Right ventricle myocardium superior (tissue), 1 donor: Measurements from ENCODE around the gene ENTPD8. TPM values are rescaled to one million over a fixed set of nuclear protein-coding genes. Genes with fewer than 3 reads are reported as not detected.
A peak's percentile ranks its signal among the peaks of the same experiment; 100 is the strongest.
"Not testable (repeated sequence)": the region's sequence is repeated elsewhere in the genome, so short reads cannot be mapped to it uniquely, and the experiment has no call there.

Source experiments
- ATAC-seq: fragments of 200-7000 bp; cut with Tn5 transposase; one replicate; pipeline ENCODE4 v1.9.1; 2020; ENCODE audit warnings: mild to moderate bottlenecking; ENCODE audit not compliant: poor library complexity
- DNase-seq: peaks from one replicate; pipeline ENCODE4 v3.0.0-alpha.2; 2020
- intact Hi-C: fragments of 100-400 bp; cut with DNase I; formaldehyde crosslinking; loops from one replicate; pipeline ENCODE4 v1.11.2; 2022
- total RNA-seq: library from RNA; stranded (reverse); fragmentation: NEBNext Ultra II Directional; extraction: Animal tissue kit (Norgen Biotek cat#: 25700); gene quantifications from one replicate; pipeline ENCODE4 v1.2.1, GENCODE V29; 2021
- donor health status: DM: no; HTN: yes; CAD: no; lungs with severe emphysema.

Gene ENTPD8
- total RNA-seq, 1 donor from 2014 or later = not detected

DNA sequence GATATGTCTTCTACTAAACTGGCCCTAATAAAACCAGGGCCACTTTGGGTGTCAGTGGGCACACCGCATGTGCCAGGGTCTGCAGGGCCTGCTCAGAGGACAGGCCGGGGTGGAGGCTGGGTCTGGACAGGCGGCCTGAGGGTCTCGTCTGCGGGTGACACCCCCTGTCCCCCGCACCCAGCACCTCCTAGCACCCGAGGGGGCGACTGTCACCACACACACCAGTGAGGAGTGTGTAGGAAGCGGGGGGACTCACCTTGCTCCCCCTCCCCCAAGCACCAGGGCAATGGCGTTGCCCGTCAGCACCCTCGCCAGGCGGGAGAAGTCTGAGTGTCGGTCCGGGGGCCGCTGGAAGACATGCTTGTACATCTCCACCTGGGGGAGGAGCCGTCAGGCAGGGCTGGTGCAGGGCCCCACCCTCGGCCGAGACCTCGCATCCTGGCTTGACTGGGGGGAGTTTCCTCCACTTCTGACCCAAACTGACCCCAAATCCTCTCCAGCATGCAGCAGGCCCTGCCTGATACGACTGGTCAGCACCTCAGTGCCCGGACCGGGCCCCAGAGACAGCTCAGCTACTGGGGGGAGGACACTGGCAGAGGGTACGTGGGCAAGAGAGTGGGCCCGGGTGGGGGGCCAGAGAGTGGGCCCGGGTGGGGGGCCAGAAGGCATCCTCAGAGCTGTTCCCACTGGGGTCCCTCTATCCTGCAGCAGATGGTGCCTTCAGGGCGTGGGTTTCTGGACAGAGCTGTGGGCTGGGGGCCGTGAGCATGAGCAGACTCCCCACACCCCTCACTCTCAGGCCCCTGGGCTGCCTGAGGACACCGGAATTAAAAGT, 36.8 kb upstream of the ENTPD8 start:
- DNase-seq (peak; percentile 16), ATAC-seq (no peak)
- intact Hi-C loops = no loop called here

- ATAC-seq (no peak), DNase-seq (peak; percentile 22)
- intact Hi-C loops = no loop called here
These were observed 35.7 kb upstream of the ENTPD8 start for GRCh38 chr9:137476856-137477255.

DNA sequence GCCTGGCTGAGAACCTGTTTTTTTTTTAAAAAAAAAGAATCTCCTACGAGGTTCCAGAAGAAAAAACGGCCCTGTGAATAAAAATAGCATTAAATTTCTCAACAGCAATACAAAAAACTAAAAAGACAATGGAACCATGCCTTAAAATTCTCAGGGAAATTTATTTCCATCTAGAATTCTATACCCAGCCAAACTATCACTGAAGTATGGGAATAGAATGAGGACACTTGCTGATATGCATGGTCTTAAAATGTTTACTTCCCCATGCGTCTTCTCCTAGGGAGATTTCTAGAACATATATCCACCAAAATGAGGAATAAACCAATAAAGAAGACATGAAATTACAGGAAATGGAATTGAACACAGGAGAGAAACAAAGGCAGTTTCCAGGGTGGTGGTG, 34.5 kb upstream of the ENTPD8 start:
- intact Hi-C loops = no loop called here
- DNase-seq (no peak), ATAC-seq (no peak)

DNA sequence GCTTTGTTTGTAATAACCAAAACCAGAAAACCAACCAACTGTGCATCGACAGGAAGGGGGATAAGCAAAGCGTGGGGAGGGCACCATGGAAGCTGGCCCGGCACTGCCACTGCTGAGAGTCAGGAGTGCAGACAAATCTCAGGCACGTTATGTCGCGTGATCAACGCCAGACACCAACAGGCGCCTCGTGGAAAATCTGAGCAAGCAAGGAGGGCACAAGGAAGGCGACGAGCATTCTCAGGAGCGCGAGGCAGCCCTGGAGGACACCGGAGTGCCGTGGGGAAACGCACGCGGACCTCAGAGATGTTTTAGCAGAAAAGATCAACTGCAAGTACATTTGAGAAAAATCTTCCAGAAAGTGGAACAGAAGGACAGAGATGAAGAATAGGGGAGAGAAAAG, 33.1 kb upstream of the ENTPD8 start:
- ATAC-seq (no peak), DNase-seq (peak; percentile 16)
- intact Hi-C loops = no loop called here

DNA sequence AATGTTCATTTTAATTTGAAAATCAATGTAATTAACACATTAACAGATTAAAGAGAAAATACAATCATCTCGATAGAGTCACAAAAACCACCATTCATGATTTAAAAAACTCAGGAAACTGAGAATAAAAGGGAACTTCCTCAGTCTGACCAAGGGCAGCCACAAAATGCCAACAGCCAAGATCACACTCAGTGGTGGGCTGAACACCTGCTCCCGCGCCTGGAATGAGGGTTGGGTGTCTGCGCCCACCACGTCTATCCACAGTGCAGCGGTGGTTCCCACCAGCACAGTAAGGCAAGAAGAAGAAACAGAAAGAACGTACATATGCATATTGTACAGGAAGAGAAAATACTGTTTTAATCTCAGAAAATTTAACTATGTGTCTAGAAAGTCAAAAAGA, 29.6 kb upstream of the ENTPD8 start:
- no peak for DNase-seq
- intact Hi-C loops = no loop called here
- no peak for ATAC-seq

DNA sequence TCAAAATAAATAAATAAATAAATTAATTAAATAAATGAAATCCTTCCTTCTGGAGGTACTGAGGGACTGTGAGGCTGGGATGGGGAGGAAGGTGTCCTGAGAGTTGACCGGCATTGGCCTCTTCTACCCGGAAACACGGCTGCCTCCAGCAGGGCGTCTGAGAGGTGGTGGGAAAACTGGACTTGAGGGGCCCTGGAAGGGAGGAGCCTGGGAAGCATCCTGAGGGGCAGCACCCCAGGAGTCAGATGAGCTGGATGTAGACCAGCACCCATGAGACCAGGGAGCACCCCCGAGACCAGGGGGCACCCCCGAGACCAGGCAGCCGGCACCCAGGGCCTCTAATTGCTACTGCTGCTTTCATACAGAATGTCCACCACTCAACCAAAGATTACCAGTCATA, 26.7 kb upstream of the ENTPD8 start:
- ATAC-seq = no peak
- DNase-seq = peak; percentile 6
- intact Hi-C loops = no loop called here

DNA sequence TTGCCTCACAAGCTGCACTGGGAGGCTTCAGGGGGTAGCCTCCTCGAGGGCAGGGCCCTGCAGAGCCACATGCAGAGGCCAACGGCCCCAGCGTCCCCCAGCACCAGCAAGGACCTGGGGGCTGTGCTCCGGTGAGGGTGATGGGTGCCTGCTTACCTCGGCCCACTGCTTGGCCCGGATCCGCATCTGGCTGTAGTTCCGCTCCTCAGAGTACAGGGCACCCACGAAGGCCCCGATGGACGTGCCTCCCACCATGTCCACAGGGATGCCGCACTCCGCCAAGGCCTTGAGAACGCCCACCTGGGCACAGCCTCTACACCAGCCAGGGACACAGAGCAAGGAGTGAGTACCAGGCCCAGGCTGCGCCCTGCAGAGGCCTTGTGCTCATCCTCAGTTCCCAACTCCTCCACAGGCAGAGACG, 26.0 kb upstream of the ENTPD8 start:
- no peak for ATAC-seq
- DNase-seq = peak; percentile 22
- intact Hi-C loops = no loop called here

GRCh38 chr9:137466389-137467085, 25.4 kb upstream of the ENTPD8 start:
- intact Hi-C loops, ATAC-seq: not testable (repeated sequence)
- peak; percentile 10 for DNase-seq

GRCh38 chr9:137465720-137466388, 24.7 kb upstream of the ENTPD8 start:
- intact Hi-C loops = no loop called here
- DNase-seq (peak; percentile 29), ATAC-seq (no peak)

GRCh38 chr9:137465000-137465719, 24.0 kb upstream of the ENTPD8 start:
- intact Hi-C loops = no loop called here
- DNase-seq = peak; percentile 27
- no peak for ATAC-seq

- ATAC-seq (no peak), DNase-seq (peak; percentile 42)
- intact Hi-C loops = no loop called here
These were observed 23.3 kb upstream of the ENTPD8 start for GRCh38 chr9:137464291-137464999.

- intact Hi-C loops = no loop called here
- no peak for ATAC-seq
- no peak for DNase-seq
These were observed 22.8 kb upstream of the ENTPD8 start for GRCh38 chr9:137463931-137464290.

- DNase-seq = peak; percentile 36
- intact Hi-C loops = no loop called here
- ATAC-seq = no peak
These were observed 22.1 kb upstream of the ENTPD8 start for GRCh38 chr9:137462986-137463930.

DNA sequence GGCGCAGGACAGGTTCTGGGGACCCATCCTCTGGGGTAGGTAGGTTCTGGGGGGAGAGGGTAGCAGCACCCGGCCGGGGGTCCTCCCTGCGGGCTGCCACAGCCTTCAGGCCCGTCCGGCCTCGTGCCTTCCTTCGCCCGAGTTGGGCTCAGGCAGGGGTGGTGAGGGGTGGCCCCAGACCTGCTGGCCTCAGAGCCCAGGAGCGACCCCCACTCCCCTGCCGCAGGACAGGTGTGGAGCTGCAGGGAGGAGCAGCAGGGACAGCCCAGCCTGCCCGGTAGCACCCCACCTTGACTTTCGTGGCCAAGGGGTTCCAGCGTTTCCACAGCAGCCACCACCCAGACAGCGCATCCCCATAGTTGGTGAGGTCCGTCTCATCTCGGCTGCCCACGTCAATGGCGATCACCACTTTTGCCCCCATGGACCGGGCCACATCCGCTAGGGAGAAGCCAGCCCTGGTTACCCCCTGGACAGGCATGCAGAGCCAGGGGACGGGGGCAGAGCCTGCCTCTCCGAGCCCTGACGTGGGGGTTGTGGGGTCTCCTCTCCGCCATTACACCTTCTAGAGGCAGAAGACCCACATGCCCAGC, 21.3 kb upstream of the ENTPD8 start:
- intact Hi-C loops = no loop called here
- DNase-seq (peak; percentile 26), ATAC-seq (no peak)

- ATAC-seq (no peak), DNase-seq (peak; percentile 70)
- intact Hi-C loops = no loop called here
These were observed 20.7 kb upstream of the ENTPD8 start for GRCh38 chr9:137461663-137462395.

DNA sequence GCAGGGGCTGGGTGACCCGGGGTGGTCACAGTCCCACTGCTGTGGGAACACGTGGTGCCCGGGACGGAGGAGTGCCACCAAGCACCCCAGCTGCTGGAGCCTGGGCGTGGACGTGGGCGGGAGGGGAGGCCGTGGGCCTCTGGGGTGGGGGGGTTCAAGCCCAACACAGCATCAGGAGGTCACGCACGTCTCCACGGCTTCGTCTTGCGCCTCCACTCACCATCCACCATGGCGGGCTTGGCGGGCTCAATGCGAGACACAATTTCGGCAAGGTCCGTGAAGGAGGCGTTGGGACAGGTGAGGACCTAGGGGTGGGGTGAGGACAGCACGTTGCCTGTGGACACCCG, 20.1 kb upstream of the ENTPD8 start:
- DNase-seq (no peak), ATAC-seq (no peak)
- intact Hi-C loops = no loop called here
